Glomerular endothelial cell (primary cell): ENCODE results near the gene LMNB1. TPM values are rescaled to one million over a fixed set of nuclear protein-coding genes. Genes with fewer than 3 reads are reported as not detected.

Source experiments
- DNase-seq: peaks from one replicate; pipeline ENCODE4 v3.0.0-alpha.2; 2011; ENCODE audit warnings: low read depth, low spot score; ENCODE audit errors: extremely low read depth
- total RNA-seq: library from RNA; depleted of rRNA; stranded (reverse); fragments of >200 nt; gene quantifications from 2 replicates; pipeline ENCODE4 v1.2.3, GENCODE V29; 2015

LMNB1 gene
- total RNA-seq, 1 donor from 2014 or later: 41.4 TPM

GRCh38 chr5:126883564-126884245 lies 106.8 kb downstream of the LMNB1 start:
- DNase-seq: no peak

GRCh38 chr5:126884269-126884819 lies 107.4 kb downstream of the LMNB1 start:
- DNase-seq: peak; percentile 62

Other genes with a start within 250 kb of the LMNB1 start
- 35.6 and 37.1 TPM in 2 replicates for gene ALDH7A1, start 181.9 kb upstream of the LMNB1 start, total RNA-seq
- gene PHAX, start 176.2 kb upstream of the LMNB1 start, total RNA-seq: 27.1 and 43.6 TPM in 2 replicates